Smooth muscle cell (in vitro differentiated cells): Measurements from ENCODE around the gene ADAMTS2. TPM values are rescaled to one million over a fixed set of nuclear protein-coding genes. Genes with fewer than 3 reads are reported as not detected.

ENCODE experiments used
- DNase-seq: peaks from one replicate; lab custom pipeline; 2025; ENCODE audit not compliant: unreplicated experiment; lab: John Stamatoyannopoulos, UW
- H2AFZ ChIP-seq: fragments of 200-600 bp; sonication (generic); 2 replicates; pipeline ENCODE4 v1.6.0; 2016; ENCODE audit warnings: antibody characterized with exemption, low read depth, mild to moderate bottlenecking
- H3F3A ChIP-seq: fragments of 200-600 bp; sonication (generic); 2 replicates; pipeline ENCODE4 v1.6.0; 2017; ENCODE audit warnings: antibody characterized with exemption, low read depth
- H3K27ac ChIP-seq: fragments of 200-600 bp; sonication (generic); 2 replicates; pipeline ENCODE4 v1.5.1; 2016; ENCODE audit warnings: low read depth, mild to moderate bottlenecking
- H3K27me3 ChIP-seq: fragments of 200-600 bp; sonication (generic); 2 replicates; pipeline ENCODE4 v1.6.1; 2016; ENCODE audit warnings: low read depth, mild to moderate bottlenecking
- H3K36me3 ChIP-seq: fragments of 200-600 bp; sonication (generic); 2 replicates; pipeline ENCODE4 v1.5.1; 2016; ENCODE audit warnings: low read depth
- H3K4me1 ChIP-seq: fragments of 200-600 bp; sonication (generic); 2 replicates; pipeline ENCODE4 v1.5.1; 2016; ENCODE audit warnings: low read depth
- H3K4me2 ChIP-seq: fragments of 200-600 bp; sonication (generic); 2 replicates; pipeline ENCODE4 v1.6.0; 2016; ENCODE audit warnings: mild to moderate bottlenecking
- H3K4me3 ChIP-seq: fragments of 200-600 bp; sonication (generic); 2 replicates; pipeline ENCODE4 v1.5.1; 2016; ENCODE audit warnings: mild to moderate bottlenecking
- H3K79me2 ChIP-seq: fragments of 200-600 bp; sonication (generic); 2 replicates; pipeline ENCODE4 v1.6.0; 2016; ENCODE audit warnings: low read depth, mild to moderate bottlenecking
- H3K9ac ChIP-seq: fragments of 200-600 bp; sonication (generic); 2 replicates; pipeline ENCODE4 v1.6.0; 2016; ENCODE audit warnings: low read depth
- H3K9me3 ChIP-seq: fragments of 200-600 bp; sonication (generic); replicated peaks from 2 replicates; pipeline ENCODE4 v1.5.1; 2016; ENCODE audit warnings: low read depth
- H4K20me1 ChIP-seq: fragments of 200-600 bp; sonication (generic); 2 replicates; pipeline ENCODE4 v1.6.0; 2016; ENCODE audit warnings: low read depth
- CTCF ChIP-seq: fragments of 200-600 bp; sonication (generic); IDR thresholded peaks from 2 replicates; pipeline ENCODE4 v1.5.1; 2017; ENCODE audit warnings: borderline replicate concordance, mild to moderate bottlenecking, antibody characterized with exemption; ENCODE audit not compliant: insufficient read depth, poor library complexity, severe bottlenecking
- WGBS: methylation state at CpG from one replicate; pipeline ENCODE4 v1.1.7; 2016; ENCODE audit warnings: low lambda C conversion rate; 5-methylcytosine and 5-hydroxymethylcytosine counted together
- polyA plus RNA-seq: library from polyadenylated mRNA; unstranded; fragments of >200 nt; fragmentation: Nextera tagmentation; extraction: Ambion mirVana; gene quantifications from 2 replicates; pipeline ENCODE4 v1.2.1, GENCODE V29; 2016
- total RNA-seq: library from RNA; depleted of rRNA; stranded (reverse); fragments of >200 nt; gene quantifications from 2 replicates; pipeline ENCODE4 v1.2.3, GENCODE V29; 2014

ADAMTS2 gene
- total and polyA plus RNA-seq, 2 experiments from 2014 or later, result 22.8 to 37.5 TPM

GRCh38 chr5:179344431-179345182 lies 654 bp downstream of the ADAMTS2 start:
- no peak for DNase-seq
- peak; percentile 11 for TF ChIP-seq CTCF
- H3K9me3 ChIP-seq, result no peaks in the 10 kb centered on the region
- H3K4me1 ChIP-seq, result peaks cover 12% of the 10 kb centered on the region
- peaks cover 38% of the 10 kb centered on the region for H4K20me1 ChIP-seq
- H3K27ac ChIP-seq, result no peak overlapping the region
- peak overlapping the region; percentile 82 for H3K4me3 ChIP-seq
- peak overlapping the region; percentile 82 for H2AFZ ChIP-seq
- H3K79me2 ChIP-seq, result no peaks in the 10 kb centered on the region
- no peak overlapping the region for H3K9ac ChIP-seq
- H3K4me2 ChIP-seq, result peak overlapping the region; percentile 93
- under 1% methylated on average over 65 of the region's 85 CpGs for WGBS
- no peaks in the 10 kb centered on the region for H3K36me3 ChIP-seq
- no peaks in the 10 kb centered on the region for H3F3A ChIP-seq
- peaks cover 19% of the 10 kb centered on the region for H3K27me3 ChIP-seq

DNA sequence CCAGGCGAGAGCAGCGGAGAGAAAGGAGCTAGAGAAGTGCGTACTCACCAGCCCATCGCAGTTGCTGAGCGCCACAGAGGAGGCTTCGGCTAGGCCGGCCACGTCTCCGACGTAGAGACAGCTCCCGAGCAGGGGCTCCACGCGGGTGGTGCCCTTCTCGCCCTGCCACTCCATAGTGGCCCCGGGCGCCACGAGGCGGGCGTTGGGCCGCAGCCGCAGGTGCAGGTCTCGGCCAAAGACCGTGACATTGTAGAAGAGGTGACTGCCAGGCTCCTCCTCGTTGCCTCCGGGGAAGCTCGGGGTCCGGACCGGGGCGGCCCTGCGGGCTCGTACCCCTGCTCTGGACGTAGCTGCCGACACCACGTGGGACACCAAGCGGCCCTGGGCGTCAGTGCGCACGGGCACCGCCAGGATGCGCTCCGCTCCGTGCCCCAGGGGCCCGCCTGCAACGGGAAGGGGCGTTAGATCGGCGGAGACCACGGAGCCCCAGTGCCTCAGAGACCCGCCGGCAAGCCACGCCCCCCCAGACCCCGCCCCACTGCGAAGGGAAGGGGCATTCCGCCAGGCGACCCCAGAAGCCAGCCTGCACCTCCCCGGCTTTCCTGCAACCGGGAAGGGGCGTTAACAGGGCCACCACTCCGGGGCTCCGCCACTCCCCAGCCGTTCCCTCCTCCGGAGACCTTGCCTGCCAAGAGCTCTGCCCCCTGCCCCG lies 1.4 kb downstream of the ADAMTS2 start:
- Histone ChIP-seq H3K4me3 (peak overlapping the region; percentile 82), H3K79me2 (no peaks in the 10 kb centered on the region), H3K27me3 (peaks cover 19% of the 10 kb centered on the region), H3K27ac (no peak overlapping the region), H3K36me3 (no peaks in the 10 kb centered on the region), H2AFZ (peak overlapping the region; percentile 82), H3K4me1 (peaks cover 12% of the 10 kb centered on the region), H3K4me2 (peak overlapping the region; percentile 93), H3F3A (no peaks in the 10 kb centered on the region), H3K9ac (no peak overlapping the region), H3K9me3 (no peaks in the 10 kb centered on the region), H4K20me1 (peaks cover 45% of the 10 kb centered on the region)
- DNase-seq, result no peak
- 4% methylated on average over 44 of the region's 63 CpGs for WGBS
- TF ChIP-seq CTCF, result peak; percentile 36

DNA sequence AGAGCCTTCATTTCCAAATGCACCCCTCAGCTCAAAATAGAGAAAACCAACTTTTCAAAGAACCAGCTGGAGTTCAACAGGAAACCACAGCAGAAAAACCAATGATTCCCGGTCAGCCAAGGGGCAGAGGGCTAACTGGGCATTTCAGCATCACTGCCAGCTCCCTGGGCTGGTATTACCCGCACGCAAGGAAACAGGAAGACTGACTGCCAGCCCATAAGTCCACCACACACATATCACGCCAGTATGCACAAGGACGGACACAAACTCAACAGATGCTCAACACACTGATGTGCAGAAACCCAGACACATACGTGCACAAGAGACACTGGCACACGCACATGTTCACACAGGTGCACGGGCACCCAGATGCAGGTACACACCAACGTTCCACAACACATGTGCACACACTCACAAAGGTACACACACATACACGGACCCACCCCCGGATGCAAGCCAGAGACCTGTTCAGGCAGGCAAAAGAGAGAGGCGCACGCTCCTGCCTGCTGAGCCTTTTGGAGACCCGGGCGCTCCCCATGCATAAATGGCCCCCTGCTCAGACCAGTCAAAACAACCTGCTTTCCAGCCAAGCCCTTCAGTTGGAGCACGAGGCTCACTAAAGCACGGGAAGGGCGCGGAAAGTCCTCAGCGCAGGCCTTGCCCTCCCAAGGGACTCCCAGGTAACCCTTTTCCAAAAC lies 2.1 kb downstream of the ADAMTS2 start:
- Histone ChIP-seq H3K9me3 (no peaks in the 10 kb centered on the region), H3K4me1 (peaks cover 12% of the 10 kb centered on the region), H2AFZ (no peak overlapping the region), H3K4me2 (peak overlapping the region; percentile 93), H3K36me3 (no peaks in the 10 kb centered on the region), H3K4me3 (peak overlapping the region; percentile 82), H3K9ac (no peak overlapping the region), H3K79me2 (no peaks in the 10 kb centered on the region), H4K20me1 (peaks cover 51% of the 10 kb centered on the region), H3K27ac (no peak overlapping the region), H3K27me3 (peaks cover 19% of the 10 kb centered on the region), H3F3A (no peaks in the 10 kb centered on the region)
- no peak for TF ChIP-seq CTCF
- WGBS, result 50% methylated on average over 20 of the region's 20 CpGs
- DNase-seq, result no peak
